Measurements from ENCODE around the gene CNDP1. TPM values are rescaled to one million over a fixed set of nuclear protein-coding genes. Genes with fewer than 3 reads are reported as not detected.
A peak's percentile ranks its signal among the peaks of the same experiment; 100 is the strongest.

CNDP1 gene
- polyA plus RNA-seq, 1 donor (not counting 4 experiments of a cell fraction or from before 2014, with no cell fraction given), result not detected

GRCh38 chr18:74493689-74494088 is 40.6 kb upstream of the CNDP1 start:
- H2AFZ ChIP-seq (ENCODE audit: control insufficient read depth, low read length), result no peak overlapping the region
- no peaks in the 10 kb centered on the region for H4K20me1 ChIP-seq (ENCODE audit: control insufficient read depth, extremely low read depth, insufficient read depth, low read length)
- peak; percentile 84 for FAIRE-seq
- no peaks in the 10 kb centered on the region for H3K27me3 ChIP-seq (ENCODE audit: control insufficient read depth, extremely low read depth, insufficient read depth, low read length)
- H3K27ac ChIP-seq (ENCODE audit: control insufficient read depth, insufficient read depth, low read length), result no peak overlapping the region
- H3K79me2 ChIP-seq (ENCODE audit: control insufficient read depth, insufficient read depth, low read length), result peaks cover 25% of the 10 kb centered on the region
- peaks cover 9% of the 10 kb centered on the region for H3K4me1 ChIP-seq (ENCODE audit: control insufficient read depth, extremely low read depth, insufficient read depth, low read length)
- no peak overlapping the region for H3K4me2 ChIP-seq (ENCODE audit: control insufficient read depth, extremely low read depth, insufficient read depth, low read depth, low read length)
- peak; percentile 54 for DNase-seq (ENCODE audit: low read depth, low spot score)
- dilution Hi-C loops (cut with MboI; ENCODE audit: extremely low pct_ligation_motif_present, low sequenced_read_pairs), result no loop called here
- H3K9ac ChIP-seq (ENCODE audit: control insufficient read depth, extremely low read depth, insufficient read depth, low read length), result no peak overlapping the region
- H3K4me3 ChIP-seq (ENCODE audit: control insufficient read depth in 2 of 3, extremely low read depth in 1 of 3, insufficient read depth in 2 of 3, low read depth in 1 of 3, low read length in 3 of 3), result no peak overlapping the region
- no peaks in the 10 kb centered on the region for H3K9me1 ChIP-seq (ENCODE audit: control insufficient read depth, extremely low read depth, insufficient read depth, low read length)
- TF ChIP-seq CTCF (optimal IDR thresholded peaks at IDR 0.05 in 1 of 3, IDR thresholded peaks at IDR 0.05 in 1 of 3, conservative IDR thresholded peaks at IDR 0.05 in 1 of 3; ENCODE audit: extremely low read depth in 1 of 3, insufficient read depth in 2 of 3, low read length in 3 of 3) (peak; percentile 78 to 87 (median 81)), EZH2 (IDR thresholded peaks at IDR 0.05; ENCODE audit: low read length) (no peak)
- no peaks in the 10 kb centered on the region for H3K9me3 ChIP-seq (ENCODE audit: control insufficient read depth, low read depth, low read length)
- H3K36me3 ChIP-seq (ENCODE audit: control insufficient read depth in 2 of 2, extremely low read depth in 1 of 2, insufficient read depth in 2 of 2, low read length in 2 of 2), result no peaks in the 10 kb centered on the region

GRCh38 chr18:74494514-74494913 is 39.8 kb upstream of the CNDP1 start:
- no peak overlapping the region for H2AFZ ChIP-seq (ENCODE audit: control insufficient read depth, low read length)
- no peaks in the 10 kb centered on the region for H3K9me1 ChIP-seq (ENCODE audit: control insufficient read depth, extremely low read depth, insufficient read depth, low read length)
- H3K27me3 ChIP-seq (ENCODE audit: control insufficient read depth, extremely low read depth, insufficient read depth, low read length), result no peaks in the 10 kb centered on the region
- FAIRE-seq (no peak), DNase-seq (ENCODE audit: low read depth, low spot score) (no peak)
- H3K27ac ChIP-seq (ENCODE audit: control insufficient read depth, insufficient read depth, low read length), result no peak overlapping the region
- TF ChIP-seq EZH2 (IDR thresholded peaks at IDR 0.05; ENCODE audit: low read length) (no peak), CTCF (optimal IDR thresholded peaks at IDR 0.05 in 1 of 3, IDR thresholded peaks at IDR 0.05 in 1 of 3, conservative IDR thresholded peaks at IDR 0.05 in 1 of 3; ENCODE audit: extremely low read depth in 1 of 3, insufficient read depth in 2 of 3, low read length in 3 of 3) (no peak)
- H3K4me3 ChIP-seq (ENCODE audit: control insufficient read depth in 2 of 3, extremely low read depth in 1 of 3, insufficient read depth in 2 of 3, low read depth in 1 of 3, low read length in 3 of 3), result no peak overlapping the region
- H3K79me2 ChIP-seq (ENCODE audit: control insufficient read depth, insufficient read depth, low read length), result peaks cover 32% of the 10 kb centered on the region
- H3K36me3 ChIP-seq (ENCODE audit: control insufficient read depth in 2 of 2, extremely low read depth in 1 of 2, insufficient read depth in 2 of 2, low read length in 2 of 2), result no peaks in the 10 kb centered on the region
- H3K4me1 ChIP-seq (ENCODE audit: control insufficient read depth, extremely low read depth, insufficient read depth, low read length), result peaks cover 17% of the 10 kb centered on the region
- no peaks in the 10 kb centered on the region for H3K9me3 ChIP-seq (ENCODE audit: control insufficient read depth, low read depth, low read length)
- H4K20me1 ChIP-seq (ENCODE audit: control insufficient read depth, extremely low read depth, insufficient read depth, low read length), result no peaks in the 10 kb centered on the region
- dilution Hi-C loops (cut with MboI; ENCODE audit: extremely low pct_ligation_motif_present, low sequenced_read_pairs), result no loop called here
- no peak overlapping the region for H3K4me2 ChIP-seq (ENCODE audit: control insufficient read depth, extremely low read depth, insufficient read depth, low read depth, low read length)
- H3K9ac ChIP-seq (ENCODE audit: control insufficient read depth, extremely low read depth, insufficient read depth, low read length), result no peak overlapping the region
